ENCODE data around the gene ALG14.

Gene ALG14

DNA sequence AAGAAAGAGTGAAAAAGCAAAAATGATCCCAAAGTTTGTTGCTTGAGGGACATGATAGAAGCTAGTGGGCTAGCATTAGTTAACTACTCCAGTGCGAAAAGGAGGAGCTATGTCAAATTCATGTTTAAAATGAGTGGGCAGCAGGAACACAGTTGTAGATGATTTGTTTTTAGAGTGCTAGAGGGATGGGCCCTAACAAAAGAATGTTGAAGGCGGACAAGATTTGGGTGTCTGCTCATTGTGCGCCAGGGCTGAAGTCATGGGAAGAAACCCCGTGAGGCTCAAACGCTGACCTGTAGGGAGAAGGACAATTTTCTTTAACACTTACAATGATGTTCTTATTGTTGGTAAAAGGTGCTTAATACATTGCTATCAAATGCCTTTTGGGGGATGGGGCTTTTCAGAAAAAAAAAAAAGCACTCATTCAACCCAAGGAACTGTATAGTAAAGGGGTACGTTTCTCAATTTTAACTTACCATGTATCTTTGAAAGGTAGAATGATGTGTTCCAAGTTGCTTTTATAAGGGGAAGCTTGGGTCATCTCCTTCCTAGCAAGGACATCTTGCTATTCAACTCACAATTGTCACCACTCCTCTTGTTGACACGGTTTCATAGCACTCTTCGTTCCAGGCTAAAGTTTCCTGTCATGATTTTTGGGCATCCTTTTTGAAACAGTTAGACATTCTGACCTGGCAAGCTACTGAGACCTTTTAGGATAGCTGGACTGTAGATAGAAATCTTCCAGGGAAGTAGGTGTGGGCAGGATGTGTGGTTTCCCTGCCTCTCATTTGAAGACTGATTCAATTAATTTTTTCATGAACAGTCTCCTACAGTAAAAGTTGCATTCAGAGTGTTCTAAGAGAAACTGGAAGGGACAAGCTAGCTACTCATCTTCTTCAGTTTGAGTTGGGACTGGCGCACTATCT is 92.8 kb downstream of the ALG14 start:
- no peak for DNase-seq

DNA sequence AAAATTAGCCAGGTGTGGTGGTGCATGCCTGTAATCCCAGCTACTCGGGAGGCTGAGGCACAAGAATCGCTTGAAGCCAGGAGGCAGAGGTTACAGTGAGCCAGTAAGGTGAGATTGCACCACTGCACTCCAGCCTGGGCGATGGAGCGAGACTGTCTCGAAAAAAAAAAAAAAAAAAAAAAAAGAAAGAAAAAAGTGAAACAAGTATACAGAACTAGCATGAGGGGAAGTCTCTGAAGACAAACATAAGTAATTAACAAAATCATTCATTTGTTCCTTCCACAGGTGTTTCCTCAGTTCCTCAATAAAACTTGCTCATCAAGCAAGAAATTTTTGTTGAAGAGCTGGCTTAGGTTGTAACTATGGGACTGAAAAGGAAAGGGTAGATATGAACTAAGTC is 93.6 kb downstream of the ALG14 start:
- DNase-seq: no peak

DNA sequence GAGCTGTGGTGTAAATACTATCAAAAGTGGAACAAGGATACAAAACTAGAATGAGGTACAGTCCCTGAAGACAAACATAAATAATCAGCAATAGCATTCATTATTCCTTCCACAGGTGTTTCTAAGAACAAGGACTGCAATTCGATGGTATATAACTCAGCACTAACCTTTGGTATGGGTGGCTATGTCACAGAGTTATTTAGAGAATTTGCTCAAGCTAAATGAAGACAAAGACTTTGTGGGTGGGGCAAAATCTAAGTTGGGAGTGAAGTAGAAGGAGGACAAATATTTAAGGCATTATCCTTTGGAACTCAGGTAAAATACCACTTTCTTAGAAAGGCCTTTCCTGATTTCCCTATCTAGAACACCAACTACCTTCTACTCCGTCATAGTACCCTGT is 94.3 kb downstream of the ALG14 start:
- no peak for DNase-seq

DNA sequence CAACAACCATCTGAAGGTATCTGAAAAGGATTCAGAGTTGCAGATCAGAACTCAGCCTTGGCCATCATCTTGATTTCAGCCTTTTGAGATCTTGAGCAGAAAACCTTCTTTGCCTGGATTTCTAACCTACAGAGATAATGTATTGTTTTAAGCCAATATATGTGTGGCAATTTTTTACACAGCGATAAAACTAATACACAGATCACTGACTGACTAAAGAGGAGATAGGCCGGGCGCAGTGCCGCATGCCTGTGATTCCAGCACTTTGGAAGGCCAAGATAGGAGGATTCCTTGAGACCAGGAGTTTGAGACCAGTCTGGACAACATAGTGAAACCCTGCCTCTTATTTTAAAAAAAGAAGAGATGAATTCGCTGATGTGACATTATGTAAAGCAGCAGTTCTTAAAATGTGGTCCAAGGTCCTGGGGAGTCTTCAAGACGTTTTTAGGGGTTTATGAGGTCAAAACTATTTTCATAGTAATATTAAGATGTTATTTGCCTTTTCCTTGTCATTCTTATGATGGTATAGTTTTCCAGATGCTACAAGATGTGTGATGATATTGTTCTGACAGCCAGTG is 95.7 kb downstream of the ALG14 start:
- DNase-seq: no peak

DNA sequence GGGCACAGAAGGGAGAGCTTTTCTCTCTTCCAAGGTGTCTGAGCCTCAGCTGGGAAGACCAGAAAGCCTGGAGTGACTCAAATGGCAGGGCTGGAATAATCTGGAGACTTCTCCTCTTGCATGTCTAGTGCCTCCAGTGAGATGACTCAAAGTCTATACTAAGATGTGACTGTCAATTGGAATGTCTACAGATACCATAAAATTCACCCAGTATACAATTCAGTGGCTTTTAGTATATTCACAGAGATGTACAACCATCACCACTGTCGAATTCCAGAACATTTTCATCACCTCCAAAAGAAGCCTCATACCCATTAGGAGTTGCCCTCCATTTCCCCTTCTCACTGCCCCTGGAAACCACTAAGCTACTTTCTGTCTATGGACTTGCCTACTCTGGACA is 97.9 kb downstream of the ALG14 start:
- DNase-seq: no peak

DNA sequence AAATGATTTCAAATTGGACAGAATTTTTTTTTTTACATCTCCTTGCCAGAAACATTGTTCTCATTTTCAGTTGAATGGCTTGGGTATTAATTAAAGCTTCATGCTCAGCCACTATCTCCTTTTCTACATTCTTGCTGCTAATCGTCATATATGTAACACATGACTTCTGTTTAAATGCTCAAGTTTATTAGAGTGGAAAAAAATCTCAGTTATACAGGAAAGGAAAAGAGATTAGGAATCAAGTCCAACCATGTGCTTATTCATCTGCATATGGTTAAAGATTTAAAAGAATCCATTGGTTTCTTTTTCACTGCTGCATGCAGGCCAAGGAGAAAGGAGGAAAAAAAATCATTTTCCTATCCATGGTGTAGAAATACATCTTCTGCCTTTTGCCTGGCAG is 98.5 kb downstream of the ALG14 start:
- no peak for DNase-seq

DNA sequence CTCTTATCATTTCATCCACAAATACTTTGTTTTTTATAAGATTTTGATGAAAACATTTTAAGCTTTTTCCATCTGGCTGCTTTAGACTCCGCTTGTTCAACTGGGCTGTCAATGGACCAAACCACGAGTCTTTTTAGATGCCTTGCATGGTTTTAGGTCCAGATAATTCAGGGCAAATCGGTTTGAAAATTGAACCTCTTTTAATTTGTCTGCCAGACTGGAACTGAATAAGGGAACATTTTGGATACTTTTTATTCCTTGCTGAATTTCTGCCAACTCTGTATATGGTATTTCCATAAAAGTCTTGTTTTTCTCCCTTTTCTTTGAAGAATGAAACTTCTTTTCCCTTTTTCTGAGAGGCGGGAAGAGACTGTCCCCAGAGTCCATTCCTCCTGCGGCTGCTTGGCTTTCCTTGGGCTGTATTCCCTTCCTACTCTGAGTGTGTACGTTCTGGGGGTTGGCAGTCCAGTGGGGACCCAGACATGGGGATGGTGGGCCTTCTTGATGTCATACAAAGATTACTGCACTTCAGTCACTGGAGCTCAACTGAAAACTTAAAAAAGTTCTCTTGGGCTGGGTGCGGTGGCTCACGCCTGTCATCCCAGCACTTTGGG is 99.3 kb downstream of the ALG14 start:
- DNase-seq: no peak

DNA sequence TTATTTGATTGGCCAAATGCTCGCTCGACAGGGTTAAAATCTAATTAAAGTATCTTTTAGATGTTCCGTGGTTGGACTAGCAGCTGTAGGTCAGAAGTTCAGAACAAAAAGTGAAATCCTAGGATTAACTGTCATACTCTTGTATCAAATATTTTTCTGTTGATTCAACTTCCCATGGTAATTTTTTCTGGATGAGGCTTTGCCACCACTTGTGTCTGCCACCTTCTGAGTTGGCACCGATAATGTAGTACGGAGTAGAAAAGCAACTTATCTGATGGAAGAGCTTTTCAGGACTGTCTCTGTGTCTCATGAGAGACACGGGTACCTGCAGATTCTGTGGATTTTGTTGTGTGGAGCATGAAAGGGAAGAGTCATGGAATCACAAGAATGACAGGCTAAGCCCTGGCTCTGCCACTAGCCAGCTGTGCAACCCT is 101.2 kb downstream of the ALG14 start:
- DNase-seq: no peak

DNA sequence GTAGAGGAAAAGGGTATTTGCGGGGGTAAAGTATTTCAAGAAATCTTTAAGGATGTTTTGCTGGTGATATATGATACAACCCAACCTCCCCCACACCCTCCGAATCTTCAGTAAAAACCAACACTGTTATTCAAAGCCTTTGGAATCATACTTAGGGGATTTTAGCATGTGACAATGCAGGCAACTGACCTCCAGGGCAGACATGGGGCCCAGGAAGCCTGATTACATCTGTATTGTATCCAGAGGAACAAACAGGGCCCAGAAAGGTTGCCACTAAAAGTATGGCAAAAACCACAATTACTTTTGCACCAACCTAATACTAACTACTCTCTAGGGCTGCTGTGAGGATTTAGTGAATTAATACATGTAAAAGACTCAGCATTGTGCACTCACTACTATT is 102.0 kb downstream of the ALG14 start:
- DNase-seq: no peak

DNA sequence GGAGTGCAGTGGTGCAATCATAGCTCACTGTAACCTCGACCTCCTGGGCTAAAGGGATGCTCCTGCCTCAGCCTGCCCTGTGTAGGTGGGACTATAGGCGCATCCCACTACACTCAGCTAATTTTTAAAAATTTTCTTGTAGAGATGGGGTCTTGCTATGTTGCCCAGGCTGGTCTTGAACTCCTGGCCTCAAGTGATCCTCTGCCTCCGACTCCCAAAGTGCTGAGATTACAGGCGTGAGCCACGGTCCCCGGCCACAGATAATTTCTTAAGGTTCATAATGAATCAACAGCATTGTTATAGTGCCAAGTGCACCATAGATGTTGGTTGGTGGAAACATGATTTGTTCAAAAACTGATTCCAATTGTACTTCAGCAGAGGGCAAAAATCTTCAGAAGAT is 103.6 kb downstream of the ALG14 start:
- no peak for DNase-seq

DNA sequence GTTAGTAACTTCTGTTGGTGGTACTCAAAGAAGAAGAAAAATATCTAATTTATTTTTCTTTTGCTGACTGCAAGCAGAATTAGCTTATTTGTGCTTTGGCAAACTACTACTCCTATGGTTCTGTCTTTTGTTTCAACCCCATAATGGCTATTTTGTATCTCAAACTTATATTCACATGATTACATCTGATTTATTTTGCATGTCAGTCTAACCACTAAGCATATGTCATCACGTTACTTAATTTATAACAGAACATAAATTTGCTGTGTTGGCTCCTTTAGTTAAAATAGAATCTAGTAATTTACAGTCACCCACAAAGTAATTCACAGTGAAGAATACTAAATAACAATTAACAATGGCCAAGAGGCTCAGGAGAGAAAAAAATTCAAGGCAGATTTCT is 106.7 kb downstream of the ALG14 start:
- DNase-seq: no peak

DNA sequence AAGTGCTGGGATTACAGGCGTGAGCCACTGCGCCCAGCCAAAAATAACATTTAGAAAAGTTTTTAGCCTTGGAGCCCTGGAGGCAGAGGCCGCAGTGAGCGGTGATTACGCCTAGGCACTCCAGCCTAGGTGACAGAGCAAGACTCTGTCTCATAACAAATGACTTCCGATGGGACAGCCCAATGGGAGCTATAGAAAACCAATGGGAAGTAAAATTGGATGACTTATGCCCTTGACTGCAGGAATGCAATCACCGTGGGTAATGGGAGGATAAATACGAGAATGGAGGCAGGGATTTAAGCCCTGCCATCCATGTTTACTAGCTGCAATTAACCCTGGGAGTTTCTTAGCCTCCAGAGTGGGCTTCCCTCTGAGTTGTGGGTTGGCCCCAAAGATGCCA is 108.9 kb downstream of the ALG14 start:
- no peak for DNase-seq

DNA sequence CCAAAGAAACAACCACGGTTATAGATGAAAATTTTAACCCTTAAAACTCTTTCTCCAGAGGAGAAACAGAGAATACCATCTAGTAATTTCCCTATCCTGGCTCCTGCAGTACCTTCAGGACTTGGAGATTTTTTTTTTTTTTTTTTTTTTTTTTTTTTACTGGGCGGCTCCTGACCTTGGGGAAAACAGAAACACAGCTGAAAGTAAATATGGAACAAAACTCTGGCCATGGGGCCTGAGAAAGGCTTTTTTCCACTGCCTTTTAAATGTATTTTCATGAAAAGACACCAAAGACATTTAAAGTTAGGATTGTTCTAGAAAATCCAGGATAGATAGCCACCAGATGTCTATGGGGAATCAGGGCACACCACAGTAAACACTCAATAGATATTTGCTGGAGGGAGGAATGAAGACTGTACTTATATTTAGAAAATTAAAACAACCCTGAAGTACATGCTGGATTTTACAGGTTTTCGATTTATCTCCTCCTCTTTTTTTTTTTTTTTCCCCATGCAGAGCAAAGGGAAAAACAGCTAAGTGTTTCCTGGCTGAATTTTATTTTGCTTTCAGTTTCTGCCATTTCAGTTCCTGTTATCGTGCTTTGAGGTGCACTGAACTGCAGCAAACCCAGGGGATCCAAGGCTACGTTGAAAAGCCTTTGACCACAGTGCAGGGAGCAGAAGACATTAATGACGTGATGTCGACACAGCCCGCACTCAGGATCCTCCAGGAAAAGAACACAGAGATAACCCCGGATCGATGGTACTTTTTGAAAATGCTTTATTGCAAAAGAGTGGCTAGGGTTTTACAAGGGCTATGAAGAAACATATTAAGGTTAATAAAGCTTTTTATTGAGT is 110.1 kb downstream of the ALG14 start:
- DNase-seq: no peak

DNA sequence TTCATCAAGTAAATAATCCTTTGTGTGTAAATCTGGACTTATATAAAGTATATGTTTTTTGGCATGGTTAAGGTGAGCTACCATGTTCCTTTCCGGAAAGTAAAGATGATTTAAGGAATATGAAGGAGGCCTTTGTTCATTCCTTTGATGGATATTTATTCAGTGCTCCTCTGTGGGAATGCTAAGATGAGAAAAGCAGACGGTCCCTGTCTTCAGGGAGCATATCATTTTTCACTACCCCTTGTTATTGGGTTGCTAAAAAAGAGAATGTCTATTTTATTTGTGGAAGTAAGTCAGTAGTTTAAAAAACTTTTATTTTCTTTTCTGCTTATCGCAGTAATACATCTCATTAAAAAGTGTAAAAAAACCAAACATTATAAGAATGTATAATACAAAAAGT is 110.8 kb downstream of the ALG14 start:
- DNase-seq: no peak

DNA sequence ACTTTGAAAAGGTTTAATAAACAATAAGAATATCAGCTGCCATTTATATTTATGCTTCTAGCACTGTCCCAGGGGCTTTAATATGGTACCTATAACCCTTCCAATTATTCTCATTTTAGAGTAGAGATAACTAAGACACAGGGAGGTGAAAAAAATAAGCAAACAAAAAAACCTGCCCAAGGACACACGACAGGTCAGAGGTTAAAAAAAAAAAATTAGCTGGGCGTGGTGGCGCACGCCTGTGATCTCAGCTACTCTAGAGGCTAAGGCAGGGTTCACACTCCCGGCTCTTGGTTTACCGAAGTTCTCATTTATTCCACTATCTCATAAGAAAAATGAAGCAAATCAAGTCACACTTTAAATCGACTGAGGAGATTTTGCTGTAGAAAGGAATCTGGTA is 111.2 kb downstream of the ALG14 start:
- DNase-seq: no peak

DNA sequence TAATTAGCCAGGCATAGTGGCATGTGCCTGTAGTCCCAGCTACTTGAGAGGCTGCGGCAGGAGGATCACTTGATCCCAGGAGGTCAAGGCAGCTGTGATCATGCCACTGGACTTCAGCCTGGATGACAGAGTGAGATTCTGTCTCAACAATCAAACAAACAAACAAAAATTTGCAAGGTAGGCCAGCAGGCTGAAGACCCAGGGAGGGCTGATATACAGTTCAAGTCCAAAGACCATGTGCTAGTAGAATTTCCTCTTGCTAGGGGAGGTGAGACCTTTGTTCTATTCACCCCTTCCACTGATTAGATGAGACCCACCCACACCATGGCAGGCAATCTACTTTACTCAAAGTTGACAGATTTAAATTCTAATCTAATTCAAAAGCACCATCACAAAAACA is 114.7 kb downstream of the ALG14 start:
- DNase-seq: no peak

DNA sequence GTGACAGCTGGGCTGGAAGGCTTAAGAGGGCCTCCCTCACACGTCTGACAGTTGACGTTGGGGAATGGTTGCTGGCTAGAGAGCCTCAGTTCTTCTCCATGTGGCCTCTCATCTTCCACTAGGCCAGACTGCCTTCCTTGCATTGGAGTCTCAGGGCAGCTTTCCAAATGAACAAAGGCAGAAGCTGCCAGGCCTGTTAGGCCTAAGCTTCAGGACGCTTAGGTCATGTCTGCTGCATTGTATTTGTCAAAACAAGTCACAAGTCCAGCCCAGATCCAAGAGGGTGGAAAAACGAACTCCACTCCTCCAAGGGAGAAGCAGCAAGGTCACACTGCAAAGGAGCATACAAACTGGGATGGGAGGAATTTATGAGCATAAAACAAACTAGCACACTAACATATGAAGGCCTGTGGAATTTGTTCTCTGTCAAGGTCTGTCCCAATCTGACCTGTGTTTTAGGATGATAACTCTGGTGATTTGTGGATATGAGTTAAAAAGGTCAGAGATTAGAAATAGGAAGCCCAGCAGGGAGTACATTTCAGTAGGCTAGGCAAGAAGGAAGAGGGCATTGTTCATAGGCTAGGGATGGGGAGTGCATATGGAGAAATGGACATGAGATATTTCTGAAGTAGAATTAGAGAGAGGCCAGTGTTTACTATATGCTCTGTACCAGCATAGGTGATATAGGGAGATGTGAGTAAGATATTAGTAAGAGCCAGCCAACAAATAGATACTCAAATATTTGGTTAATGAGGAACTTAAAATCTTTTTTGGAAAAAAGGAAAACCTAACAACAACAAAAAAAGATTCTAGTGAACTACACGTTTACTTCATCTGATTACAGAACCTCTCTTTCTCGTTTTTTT is 116.8 kb downstream of the ALG14 start:
- no peak for DNase-seq

DNA sequence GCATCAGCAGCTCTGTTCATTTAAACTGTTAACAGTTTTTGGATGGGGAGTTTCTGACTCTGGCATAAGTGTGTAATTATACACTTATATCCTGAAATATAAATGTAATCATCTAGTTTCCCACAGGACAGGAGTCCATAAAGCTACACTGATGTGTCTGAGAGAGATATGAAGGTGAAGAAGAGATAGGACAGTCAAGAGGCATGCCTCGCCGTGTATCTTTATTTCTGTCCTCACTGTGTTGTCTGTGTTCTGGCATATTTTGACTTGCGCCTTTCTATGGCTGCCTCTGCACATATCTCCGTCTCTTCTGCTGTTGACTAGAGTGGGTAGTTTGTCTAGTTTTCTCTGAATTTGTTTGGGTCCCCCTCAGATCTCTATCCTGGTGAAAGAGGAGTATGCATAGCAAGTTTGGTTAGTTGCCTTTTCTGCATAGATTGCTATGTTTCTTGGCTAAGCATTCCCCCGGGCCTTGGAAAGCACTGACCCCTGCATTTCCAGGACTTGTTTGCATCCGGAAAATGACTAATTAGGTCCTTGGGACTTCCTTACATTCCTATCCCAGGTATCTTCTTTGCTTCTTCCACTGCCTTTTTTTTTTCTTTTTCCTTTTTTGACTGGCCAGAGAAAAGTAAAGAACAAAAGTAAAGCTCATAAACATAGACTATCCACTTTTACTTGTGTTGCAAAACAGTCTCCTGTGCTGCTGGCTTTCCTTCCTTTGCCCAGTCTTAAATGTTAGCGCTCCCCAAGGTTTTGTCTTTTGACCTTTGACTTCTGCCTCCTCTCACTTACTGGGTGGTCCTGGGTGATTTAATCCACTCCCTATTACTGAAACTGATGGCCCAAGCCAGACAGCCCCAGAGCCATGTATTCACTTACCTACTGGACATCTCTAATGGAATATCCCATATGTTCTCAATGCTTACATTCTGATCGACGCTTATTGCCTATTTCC is 118.2 kb downstream of the ALG14 start:
- peak; percentile 5 for DNase-seq

DNA sequence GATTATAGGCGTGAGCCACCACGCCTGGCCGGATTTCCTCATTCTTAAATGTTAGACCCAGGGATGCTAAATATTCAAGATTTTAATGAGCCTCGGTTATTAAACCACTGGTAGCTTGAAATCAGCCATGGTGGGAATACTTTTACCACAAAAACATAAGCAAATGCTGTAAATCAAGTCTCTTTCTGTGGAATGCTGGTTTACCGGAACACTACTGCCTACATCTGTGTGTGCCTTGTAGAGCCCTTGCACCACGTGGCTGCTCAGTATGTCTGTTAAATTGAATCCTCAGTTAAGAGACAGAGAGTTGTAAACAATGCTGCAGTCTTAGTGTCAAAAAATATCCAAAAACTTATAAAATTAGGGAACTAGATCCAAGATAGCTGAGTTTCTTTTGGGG is 119.0 kb downstream of the ALG14 start:
- DNase-seq: no peak

DNA sequence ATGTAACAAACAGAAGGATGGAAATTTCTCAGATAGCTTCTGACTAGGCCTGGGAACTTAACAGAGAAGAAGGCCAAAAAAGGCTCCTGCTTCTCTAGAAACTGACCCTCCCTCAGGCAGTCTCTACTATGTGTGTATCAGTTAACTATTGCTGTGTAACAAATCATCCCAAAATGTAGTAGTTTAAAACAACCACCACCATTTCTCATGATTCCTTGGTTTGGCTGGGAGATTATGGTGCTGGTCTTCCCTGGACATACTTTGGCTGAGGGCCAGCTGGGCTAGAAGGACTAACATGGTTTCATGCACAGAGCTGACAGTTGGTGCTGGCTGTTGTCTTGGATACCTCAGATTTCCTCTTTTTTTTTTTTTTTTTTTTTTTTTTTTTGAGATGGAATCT is 119.6 kb downstream of the ALG14 start:
- no peak for DNase-seq

DNA sequence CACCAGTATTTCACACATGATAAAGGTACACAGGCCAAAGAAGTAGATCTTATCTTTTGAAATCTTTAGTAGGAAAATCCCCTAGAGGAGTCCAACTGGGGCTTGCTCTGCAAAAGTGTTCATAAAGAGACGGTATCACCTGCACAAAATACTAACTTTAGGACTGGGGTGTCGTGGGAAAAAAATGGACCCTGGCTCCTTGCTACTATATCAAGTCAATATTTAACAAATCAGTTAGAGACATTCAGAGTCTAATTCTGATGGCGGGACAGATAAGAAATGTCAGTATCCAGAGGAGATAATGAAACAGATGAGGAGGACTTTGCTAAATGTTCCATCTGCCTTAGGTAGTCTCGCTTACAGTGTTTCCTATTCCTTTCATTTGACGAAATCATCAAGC is 120.2 kb downstream of the ALG14 start:
- DNase-seq: no peak
